Fibroblast of the aortic adventitia (primary cell): Measurements from ENCODE around the gene LAX1. TPM values are rescaled to one million over a fixed set of nuclear protein-coding genes. Genes with fewer than 3 reads are reported as not detected.
"Not testable (repeated sequence)": the region's sequence is repeated elsewhere in the genome, so short reads cannot be mapped to it uniquely, and the experiment has no call there.

Source experiments
- DNase-seq: peaks from one replicate; pipeline ENCODE4 v3.0.0-alpha.2; 2010; ENCODE audit warnings: low read depth
- H3K4me3 ChIP-seq: 2 replicates; pipeline ENCODE4 v1.5.1; 2011; ENCODE audit warnings: low read depth, mild to moderate bottlenecking, control low read depth, low read length, moderate library complexity
- total RNA-seq: library from RNA; depleted of rRNA; stranded (reverse); fragments of >200 nt; gene quantifications from 2 replicates; pipeline ENCODE4 v1.2.3, GENCODE V29; 2012; ENCODE audit warnings: low replicate concordance
- TF ChIP-seq, protein P1 (sequence below): IDR thresholded peaks from 2 replicates; pipeline ENCODE4 v1.5.1; 2011; ENCODE audit warnings: mild to moderate bottlenecking, low read length, control low read depth, inconsistent platforms; ENCODE audit not compliant: insufficient read depth

The LAX1 gene
- total RNA-seq, 1 donor = not detected

DNA sequence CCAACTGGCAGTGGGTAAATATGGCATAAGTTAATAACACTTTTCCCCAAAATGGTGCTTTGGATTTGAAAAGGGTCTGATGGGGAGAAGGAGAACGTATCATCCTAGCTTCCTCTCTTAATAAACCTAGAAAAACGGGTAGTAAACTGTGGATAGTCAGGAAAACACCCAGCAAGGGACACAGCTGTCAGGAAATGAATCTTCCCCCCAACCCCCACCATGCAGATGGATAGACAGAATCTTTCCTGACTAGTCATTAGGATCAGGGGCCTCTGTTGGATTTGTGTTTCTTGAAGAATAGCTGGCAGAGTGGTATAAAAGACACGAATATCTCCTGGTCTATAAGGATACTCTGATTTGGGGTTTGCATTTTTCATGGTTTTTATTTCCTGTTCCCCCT lies 22.5 kb upstream of the LAX1 start:
- H3K4me3 ChIP-seq = no peak overlapping the region
- DNase-seq = no peak
- TF ChIP-seq, protein P1, sequence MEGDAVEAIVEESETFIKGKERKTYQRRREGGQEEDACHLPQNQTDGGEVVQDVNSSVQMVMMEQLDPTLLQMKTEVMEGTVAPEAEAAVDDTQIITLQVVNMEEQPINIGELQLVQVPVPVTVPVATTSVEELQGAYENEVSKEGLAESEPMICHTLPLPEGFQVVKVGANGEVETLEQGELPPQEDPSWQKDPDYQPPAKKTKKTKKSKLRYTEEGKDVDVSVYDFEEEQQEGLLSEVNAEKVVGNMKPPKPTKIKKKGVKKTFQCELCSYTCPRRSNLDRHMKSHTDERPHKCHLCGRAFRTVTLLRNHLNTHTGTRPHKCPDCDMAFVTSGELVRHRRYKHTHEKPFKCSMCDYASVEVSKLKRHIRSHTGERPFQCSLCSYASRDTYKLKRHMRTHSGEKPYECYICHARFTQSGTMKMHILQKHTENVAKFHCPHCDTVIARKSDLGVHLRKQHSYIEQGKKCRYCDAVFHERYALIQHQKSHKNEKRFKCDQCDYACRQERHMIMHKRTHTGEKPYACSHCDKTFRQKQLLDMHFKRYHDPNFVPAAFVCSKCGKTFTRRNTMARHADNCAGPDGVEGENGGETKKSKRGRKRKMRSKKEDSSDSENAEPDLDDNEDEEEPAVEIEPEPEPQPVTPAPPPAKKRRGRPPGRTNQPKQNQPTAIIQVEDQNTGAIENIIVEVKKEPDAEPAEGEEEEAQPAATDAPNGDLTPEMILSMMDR = no peak

DNA sequence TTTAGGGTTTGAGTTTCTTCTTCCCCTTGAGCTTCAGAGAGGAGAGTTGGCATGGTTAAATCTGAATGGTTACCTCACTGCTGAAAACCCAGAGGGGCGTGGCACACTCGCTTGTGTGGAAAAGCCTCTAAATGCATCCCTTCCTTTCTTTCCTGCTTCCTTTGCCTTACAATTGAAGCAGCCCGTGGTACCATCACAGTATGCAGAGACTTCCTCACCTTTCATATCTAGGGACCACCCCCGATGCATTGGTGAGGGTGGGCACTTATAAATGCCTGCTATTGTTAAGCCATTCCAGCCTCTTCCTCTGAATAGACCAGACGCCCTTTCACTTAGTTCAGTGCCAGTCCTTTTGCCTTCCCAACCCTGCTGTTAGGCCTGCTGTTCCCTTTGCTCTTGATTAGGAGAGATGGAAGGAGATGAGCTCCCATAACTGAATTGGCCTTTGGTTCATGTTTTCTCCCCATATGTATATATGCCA lies 21.9 kb upstream of the LAX1 start:
- no peak overlapping the region for H3K4me3 ChIP-seq
- DNase-seq = peak; percentile 9
- TF ChIP-seq, protein P1 = no peak

DNA sequence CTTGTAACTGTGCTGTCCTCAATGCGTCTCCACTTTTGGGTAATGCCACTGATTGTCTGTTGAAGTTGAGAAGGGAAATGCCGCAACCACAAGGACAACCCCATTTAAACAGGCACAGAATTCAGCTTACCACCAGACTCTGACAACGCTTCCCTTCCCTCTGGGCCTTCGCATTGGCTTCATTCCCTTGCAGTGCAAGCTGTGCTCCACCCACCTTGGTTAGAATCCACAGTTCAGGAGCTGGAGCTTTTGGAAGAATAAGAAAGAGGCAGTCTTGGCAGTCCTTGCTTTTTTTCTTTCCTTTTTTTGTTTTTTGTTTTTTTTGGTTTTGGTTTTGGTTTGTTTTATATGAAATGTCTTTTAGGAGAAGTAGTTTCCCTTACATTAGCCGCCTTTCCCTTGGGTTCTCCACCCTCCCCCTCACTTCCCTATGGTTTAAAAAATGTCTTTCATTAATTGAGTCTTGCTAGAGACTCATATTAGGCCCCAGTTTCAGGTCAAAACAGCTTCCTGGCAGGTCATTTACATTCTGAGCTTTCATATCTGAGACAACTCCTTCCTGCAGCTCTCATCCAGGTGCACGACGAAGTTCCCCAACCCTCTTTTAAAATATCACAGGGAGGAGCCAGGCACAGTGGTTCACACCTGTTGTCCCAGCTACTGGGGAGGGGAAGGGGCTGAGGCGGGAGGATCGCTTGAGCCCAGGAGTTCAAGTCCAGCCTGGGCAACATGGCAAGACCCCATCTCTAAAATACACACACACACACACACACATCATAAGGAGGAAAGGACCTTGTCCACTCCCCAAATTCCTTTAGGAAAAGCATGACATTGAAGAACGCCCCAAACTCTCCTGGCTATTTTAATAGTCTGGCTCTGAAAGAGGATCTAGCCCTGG lies 20.7 kb upstream of the LAX1 start:
- H3K4me3 ChIP-seq = no peak overlapping the region
- DNase-seq = peak; percentile 88
- TF ChIP-seq, protein P1 = no peak

DNA sequence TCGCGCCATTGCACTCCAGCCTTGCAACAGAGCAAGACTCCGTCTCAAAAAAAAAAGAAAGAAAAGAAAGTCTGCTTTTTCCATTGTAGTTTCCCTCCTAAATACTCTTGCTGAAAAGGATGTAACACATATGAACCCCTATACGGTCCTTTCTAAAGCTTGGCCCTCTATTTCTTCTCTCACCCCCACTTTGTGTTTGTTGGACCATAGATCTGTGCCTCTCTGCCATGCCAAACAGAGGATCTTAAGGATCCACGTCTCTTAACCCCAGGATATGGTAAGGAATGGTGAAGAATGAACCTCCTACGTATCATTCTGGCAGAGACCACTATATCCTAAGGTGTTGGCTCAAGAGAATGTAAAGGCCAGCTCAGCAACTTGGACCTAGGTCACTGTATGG lies 18.7 kb upstream of the LAX1 start:
- TF ChIP-seq, protein P1 = no peak
- no peak for DNase-seq
- H3K4me3 ChIP-seq = no peak overlapping the region

DNA sequence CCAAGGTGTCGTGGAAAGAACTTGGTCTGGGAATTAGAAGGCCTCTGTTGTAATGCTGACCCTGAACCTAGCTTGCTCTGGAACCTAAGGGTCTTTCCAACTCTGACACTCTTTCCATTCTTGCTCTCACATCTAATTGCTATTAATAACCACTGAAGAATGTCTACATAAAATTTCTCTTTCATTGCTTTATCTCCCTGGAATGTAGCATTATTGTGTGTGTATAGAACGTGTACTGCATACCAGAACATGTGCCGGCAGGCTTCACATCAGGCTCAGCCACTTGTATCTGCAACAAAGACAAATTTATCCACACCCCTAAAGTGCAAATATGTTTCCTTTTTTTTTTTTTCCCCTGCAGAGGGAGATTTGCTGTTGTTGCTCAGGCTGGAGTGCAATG lies 13.9 kb upstream of the LAX1 start:
- H3K4me3 ChIP-seq = no peak overlapping the region
- peak; percentile 55 for DNase-seq
- TF ChIP-seq, protein P1 = no peak

DNA sequence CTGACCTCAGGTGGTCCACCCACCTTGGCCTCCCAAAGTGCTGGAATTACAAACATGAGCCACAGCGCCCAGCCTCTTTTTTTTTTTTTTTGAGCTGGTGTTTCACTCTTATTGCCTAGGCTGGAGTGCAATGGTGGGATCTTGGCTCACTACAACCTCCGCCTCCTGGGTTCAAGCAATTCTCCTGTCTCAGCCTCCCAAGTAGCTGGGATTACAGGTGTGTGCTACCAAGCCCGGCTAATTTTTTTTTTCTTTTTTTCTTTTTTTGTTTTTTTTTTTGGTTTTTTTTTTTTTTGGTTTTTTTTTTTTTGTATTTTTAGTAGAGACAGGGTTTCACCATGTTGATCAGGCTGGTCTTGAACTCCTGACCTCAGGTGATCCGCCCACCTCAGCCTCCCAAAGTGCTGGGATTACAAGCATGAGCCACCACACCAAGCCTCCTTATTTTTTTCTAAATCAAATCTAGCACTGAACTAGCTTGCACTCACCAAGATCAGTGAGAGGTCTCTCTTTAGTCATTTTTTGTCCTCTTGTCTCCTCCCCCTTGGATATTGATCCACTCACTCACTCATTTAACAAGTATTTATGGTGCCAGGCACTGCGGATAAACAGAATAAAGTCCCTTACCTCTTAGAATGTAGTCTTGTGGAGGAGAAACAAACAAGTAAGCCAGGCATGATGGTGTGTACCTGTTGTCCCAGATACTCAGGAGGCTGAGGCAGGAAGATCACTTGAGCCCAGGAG lies 13.2 kb upstream of the LAX1 start:
- DNase-seq, H3K4me3 ChIP-seq: not testable (repeated sequence)

DNA sequence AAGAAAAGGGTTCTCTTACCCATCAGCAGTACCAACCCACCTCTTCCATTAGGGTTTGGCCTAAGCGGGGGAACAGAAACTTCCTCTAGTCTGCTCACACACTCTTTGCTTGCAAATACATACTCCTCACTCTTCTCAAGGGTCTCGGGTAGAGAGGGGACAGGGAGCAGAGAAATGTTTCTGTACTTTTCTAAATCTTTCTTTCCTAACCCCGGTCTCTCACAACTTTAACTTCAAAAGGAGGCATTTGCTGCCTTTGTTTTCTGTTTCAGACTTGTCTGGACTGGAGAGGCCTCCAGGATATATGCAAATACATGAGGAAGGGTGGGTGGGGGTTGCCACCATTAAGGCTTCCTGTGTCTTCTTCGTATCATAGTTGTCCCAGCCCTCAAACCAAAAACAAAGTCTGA lies 10.5 kb upstream of the LAX1 start:
- no peak overlapping the region for H3K4me3 ChIP-seq
- no peak for DNase-seq
- TF ChIP-seq, protein P1 = no peak
